Activated B cell treated with CpG ODN at 0.5 μM for 24 hours (primary cell): ENCODE measurements around the gene KIAA1614. TPM values are rescaled to one million over a fixed set of nuclear protein-coding genes. Genes with fewer than 3 reads are reported as not detected.

Experiments used
- ATAC-seq: fragments of 200-7000 bp; cut with Tn5 transposase; one replicate; pipeline ENCODE4 v1.10.0; 2021; ENCODE audit warnings: low read depth, mild to moderate bottlenecking, moderate library complexity
- CTCF ChIA-PET: fragments of 350-600 bp; sonication (Branson Sonifier 250); formaldehyde crosslinking; loops from one replicate; lab custom pipeline; 2021; ENCODE audit warnings: antibody characterized with exemption; lab: Charles Lee
- POLR2A ChIA-PET: fragments of 350-600 bp; sonication (Branson Sonifier 250); formaldehyde crosslinking; loops from one replicate; lab custom pipeline; 2021; ENCODE audit warnings: antibody characterized with exemption; lab: Charles Lee
- DNase-seq: peaks from one replicate; pipeline ENCODE4 v3.0.0; 2022
- H3K27ac Mint-ChIP-seq: one replicate; pipeline ENCODE4 v1.8.0; 2020; ENCODE audit warnings: mixed read lengths
- H3K27me3 Mint-ChIP-seq: one replicate; pipeline ENCODE4 v1.8.0; 2021; ENCODE audit warnings: mixed read lengths
- H3K36me3 Mint-ChIP-seq: one replicate; pipeline ENCODE4 v1.8.0; 2021; ENCODE audit warnings: low read depth, mixed read lengths
- H3K4me1 Mint-ChIP-seq: one replicate; pipeline ENCODE4 v1.8.0; 2021; ENCODE audit warnings: mixed read lengths
- H3K4me3 Mint-ChIP-seq: one replicate; pipeline ENCODE4 v1.8.0; 2020; ENCODE audit warnings: mild to moderate bottlenecking, mixed read lengths
- H3K9me3 Mint-ChIP-seq: one replicate; pipeline ENCODE4 v1.8.0; 2020; ENCODE audit warnings: mixed read lengths
- intact Hi-C: fragments of 100-400 bp; cut with micrococcal nuclease; formaldehyde crosslinking; loops from one replicate; pipeline ENCODE4 v1.15.1; 2024
- total RNA-seq: library from RNA; stranded (reverse); gene quantifications from 2 replicates; pipeline ENCODE4 v1.2.3, GENCODE V29; 2022
- TF ChIP-seq, protein P1 (sequence below): fragments of 200-600 bp; IDR thresholded peaks from one replicate; pipeline ENCODE4 v1.8.0; 2022; ENCODE audit warnings: antibody characterized with exemption, mild to moderate bottlenecking

Gene KIAA1614, protein sequence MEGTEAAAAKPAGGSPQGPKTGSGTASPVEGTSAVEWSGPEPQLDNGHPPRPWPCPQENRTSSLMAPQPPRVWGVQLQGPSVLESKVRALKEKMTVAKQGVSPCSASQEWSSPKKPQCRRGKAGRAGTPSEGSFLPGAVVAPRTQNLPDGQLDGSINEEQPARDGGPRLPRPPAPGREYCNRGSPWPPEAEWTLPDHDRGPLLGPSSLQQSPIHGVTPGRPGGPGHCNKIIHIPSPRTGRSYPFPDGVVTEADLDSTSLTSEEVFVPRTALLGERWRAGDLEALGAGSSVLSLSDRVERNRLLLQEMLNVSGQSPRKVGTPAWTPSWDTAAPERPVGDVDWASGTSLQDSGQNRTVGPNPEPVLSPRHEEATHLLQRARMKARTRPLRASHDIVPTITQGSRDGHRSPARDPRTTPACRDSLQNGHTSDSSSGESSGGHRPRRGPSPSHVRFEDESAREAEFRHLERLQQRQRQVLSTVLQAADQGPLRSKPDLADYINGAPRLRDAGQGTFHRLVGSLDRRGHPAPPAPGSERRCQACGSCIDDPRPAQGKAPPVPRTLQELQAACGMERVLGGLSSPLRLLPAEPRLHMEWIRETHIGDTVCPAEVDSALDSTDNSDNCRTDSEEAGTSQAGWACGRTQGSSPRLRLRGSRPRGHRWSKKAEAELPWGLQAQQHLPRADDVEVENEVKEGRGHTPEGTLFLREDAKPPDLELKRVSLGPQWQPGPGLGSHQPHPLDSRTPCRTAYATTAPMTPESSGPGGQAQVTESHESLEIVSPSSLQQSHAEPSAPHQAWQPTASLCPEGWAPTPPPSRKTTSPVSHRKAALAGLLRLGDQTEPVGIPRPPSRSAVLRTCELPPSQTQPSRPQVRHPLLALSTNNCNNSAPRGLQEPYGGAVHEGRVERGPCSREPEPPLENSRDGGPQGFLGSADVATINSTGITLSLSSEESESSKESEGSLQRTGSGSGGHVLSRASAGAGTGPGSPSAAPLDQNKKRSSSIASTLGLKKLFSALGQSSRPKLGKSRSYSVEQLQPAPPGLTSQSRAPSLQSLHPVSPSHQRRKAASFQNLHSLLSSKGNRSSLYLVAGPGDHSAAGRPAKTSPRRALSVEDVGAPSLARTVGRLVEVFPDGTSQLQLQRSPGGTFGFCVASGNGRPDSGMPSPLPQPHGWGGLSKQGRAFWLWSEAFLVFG
- 0.07 and 0.38 TPM in 2 replicates for total RNA-seq

DNA sequence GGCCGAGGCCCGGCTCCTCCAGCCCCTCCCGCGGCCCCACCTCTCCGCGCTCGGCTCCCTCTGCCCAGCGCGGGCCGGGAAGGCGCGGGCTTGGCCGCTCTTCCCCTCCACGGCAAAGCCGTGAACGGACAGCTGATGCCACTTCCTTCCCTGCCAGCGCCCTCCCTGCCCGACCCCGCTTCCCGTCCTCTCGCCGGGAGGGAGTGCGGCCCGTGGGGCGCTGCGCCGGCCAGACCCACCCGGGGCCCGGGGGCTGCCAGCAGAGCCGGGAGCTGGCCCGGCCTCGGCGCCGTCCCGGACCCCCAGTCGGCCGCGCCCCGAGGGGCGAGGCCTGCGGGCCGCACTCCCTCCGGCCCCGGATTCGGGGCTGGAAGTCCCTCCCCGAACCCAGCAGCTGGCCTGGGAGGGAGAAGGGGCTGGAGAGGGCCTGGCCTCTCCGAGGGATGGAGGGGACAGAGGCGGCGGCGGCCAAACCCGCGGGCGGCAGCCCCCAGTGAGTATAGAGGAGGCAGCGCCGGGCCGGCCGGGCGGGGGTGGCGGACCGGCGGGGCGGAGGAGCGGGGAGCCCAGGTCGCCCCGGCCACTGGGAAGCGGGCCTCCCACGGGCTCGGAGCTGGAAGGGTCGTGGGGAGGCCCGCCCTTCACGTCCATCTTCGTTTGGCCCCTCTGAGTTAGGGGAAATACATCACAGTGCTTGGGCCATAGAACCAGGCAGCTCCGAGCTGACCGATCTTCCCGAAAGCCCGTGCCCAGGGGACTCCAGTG, at the start of gene KIAA1614:
Gene KIAA1614 (plus strand): TSS at position 97 of the 765 bp plus-strand sequence. CDS start 347 bp downstream, at position 444.
- ATAC-seq (peak; percentile 14), DNase-seq (no peak)
- Mint-ChIP-seq H3K4me3 (peak within 1 kb of the TSS; percentile 64), H3K36me3 (no peaks in the 10 kb centered on the region), H3K27ac (no peak within 1 kb of the TSS), H3K9me3 (no peaks in the 10 kb centered on the region), H3K4me1 (peaks cover 15% of the 10 kb centered on the region), H3K27me3 (peaks cover 36% of the 10 kb centered on the region)
- ChIA-PET CTCF (no interaction called here), POLR2A (no interaction called here)
- intact Hi-C loops = no loop called here
- TF ChIP-seq, protein P1, sequence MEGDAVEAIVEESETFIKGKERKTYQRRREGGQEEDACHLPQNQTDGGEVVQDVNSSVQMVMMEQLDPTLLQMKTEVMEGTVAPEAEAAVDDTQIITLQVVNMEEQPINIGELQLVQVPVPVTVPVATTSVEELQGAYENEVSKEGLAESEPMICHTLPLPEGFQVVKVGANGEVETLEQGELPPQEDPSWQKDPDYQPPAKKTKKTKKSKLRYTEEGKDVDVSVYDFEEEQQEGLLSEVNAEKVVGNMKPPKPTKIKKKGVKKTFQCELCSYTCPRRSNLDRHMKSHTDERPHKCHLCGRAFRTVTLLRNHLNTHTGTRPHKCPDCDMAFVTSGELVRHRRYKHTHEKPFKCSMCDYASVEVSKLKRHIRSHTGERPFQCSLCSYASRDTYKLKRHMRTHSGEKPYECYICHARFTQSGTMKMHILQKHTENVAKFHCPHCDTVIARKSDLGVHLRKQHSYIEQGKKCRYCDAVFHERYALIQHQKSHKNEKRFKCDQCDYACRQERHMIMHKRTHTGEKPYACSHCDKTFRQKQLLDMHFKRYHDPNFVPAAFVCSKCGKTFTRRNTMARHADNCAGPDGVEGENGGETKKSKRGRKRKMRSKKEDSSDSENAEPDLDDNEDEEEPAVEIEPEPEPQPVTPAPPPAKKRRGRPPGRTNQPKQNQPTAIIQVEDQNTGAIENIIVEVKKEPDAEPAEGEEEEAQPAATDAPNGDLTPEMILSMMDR = no peak

DNA sequence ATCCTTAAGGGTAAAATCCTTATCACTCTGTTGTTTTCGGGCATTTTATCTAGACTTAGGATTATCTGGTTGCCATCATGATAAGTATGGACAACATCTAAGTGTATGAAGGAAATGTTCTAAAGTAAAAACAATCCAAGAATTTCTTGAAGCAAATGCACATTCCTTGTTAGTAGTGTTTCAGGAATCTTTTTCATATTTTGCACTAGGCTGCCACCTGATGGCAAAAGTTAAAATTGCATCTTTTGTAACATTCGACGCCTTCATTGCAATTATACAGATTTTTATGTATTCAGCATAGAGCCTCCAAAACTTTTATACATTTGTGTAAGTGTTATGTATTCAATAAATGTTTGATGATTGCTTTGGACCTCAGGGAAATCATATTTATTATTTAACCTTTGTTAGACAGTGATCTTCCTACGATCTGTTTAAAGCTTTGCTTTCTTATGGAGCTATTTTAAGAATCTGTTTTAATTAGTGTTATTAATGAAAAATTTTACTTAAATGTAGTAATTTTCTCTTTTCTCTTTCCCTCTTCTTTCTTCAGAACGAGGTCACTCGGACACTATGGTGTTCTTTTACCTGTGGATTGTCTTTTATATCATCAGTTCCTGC, 49.4 kb upstream of the KIAA1614 start:
- no peak for DNase-seq

DNA sequence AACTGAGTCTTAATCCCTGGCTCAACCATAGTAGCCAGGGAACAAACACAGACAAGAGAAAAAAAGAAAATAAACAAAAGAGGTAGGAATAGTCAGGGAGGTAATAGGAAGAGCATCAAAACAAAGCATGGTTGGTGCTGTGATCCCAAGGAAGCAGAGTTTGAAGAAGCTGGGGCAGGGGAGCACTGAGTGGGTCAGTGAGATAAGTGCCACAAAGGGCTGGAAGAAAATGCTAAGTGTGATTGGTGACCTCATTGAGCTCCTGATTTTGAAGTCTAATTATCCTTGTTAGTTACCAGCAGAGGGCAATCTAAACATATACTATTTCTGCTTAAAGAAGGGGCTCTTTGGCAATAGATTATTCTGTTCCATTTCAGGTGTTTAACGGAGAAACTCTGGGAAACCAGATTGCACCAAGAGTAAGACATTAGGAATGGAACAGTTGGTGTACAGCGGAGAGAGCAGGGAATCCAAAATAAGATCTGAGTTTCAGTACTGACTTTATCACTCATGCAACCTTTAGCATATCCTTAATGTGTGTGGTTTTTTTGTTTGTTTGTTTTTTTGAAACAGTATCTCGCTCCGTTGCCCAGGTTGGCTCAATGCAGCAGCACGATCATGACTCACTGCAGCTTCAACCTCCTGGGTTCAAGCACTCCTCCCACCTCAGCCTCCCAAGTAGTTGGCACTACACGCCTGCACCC, 30.7 kb upstream of the KIAA1614 start:
- ATAC-seq (no peak), DNase-seq (no peak)
- H3K9me3 Mint-ChIP-seq = no peaks in the 10 kb centered on the region
- H3K4me1 Mint-ChIP-seq = no peaks in the 10 kb centered on the region
- no peak overlapping the region for H3K27ac Mint-ChIP-seq
- intact Hi-C loops = loop anchor here (1.0 to 5.0 kb wide), 4 partner anchors 155 to 284 kb away; no protein-coding TSS in a partner anchor
- TF ChIP-seq, protein P1 = no peak
- ChIA-PET CTCF (interaction anchor here (0.8 to 3.2 kb wide), 14 partner anchors 9 to 366 kb away, joined by 3 to 31 read pairs (median 5); partner anchors contain the start of gene STX6), POLR2A (no interaction called here)
- H3K36me3 Mint-ChIP-seq = peaks cover 37% of the 10 kb centered on the region
- H3K4me3 Mint-ChIP-seq = no peak overlapping the region
- no peaks in the 10 kb centered on the region for H3K27me3 Mint-ChIP-seq

More for the DNA sequence above, 49.4 kb upstream of the KIAA1614 start:
- Mint-ChIP-seq H3K4me1 (no peaks in the 10 kb centered on the region), H3K9me3 (no peaks in the 10 kb centered on the region), H3K27ac (no peak overlapping the region), H3K36me3 (peaks cover 16% of the 10 kb centered on the region), H3K27me3 (no peaks in the 10 kb centered on the region), H3K4me3 (no peak overlapping the region)
- intact Hi-C loops = loop anchor here (5.0 kb wide), 2 partner anchors 231 to 304 kb away; partner anchors contain the start of gene XPR1
- ATAC-seq = no peak
- ChIA-PET POLR2A (no interaction called here), CTCF (interaction anchor here (0.6 to 6.7 kb wide), 18 partner anchors 9 to 356 kb away, joined by 3 to 157 read pairs (median 6); partner anchors contain the start of gene XPR1)
- TF ChIP-seq, protein P1 = peak; percentile 92
